ENCODE measurements around the gene CHMP5.
A peak's percentile ranks its signal among the peaks of the same experiment; 100 is the strongest.

GRCh38 chr9:33287087-33287490 lies 22.2 kb downstream of the CHMP5 start:
- TF ChIP-seq CTCF (IDR thresholded peaks at IDR 0.05; ENCODE audit: insufficient read depth, low read depth, low read length) (peak; percentile 68), EZH2 (IDR thresholded peaks at IDR 0.05; ENCODE audit: insufficient read depth, low read length) (no peak)

All from astrocyte (in vitro differentiated cells and primary cell).